ENCODE data around the gene AP2A1. TPM values are rescaled to one million over a fixed set of nuclear protein-coding genes. Genes with fewer than 3 reads are reported as not detected.

The AP2A1 gene
- total RNA-seq, 1 experiment from 2014 or later: 107 TPM

DNA sequence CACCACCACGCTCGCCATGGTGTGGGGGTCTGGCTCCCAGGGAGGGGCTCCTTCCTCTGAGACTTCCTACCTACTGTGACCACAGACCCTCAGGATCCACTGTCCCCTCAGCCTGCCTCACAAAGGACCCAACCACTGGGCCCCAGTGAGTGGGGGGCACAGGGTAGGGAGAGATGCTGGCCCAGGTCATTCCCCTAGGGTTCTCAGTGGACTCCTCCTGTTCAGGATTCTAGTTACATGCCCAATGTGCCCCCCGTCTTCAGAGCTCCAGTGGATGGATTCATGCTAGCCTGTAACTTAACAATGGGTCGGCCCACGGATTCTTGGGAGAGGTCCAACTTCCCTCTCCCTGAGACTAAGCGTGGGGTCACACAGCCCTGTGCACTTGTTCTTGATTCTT lies 3.6 kb upstream of the AP2A1 start, which contains the start of gene TSKS:
TSS of gene TSKS (minus strand) at position 77 of the 400 bp plus-strand sequence. CDS start at position 18, 59 bp downstream.
- H3K4me3 Mint-ChIP-seq (ENCODE audit: unreplicated experiment): no peak within 1 kb of the TSS
- peaks cover 36% of the 10 kb centered on the region for H3K36me3 Mint-ChIP-seq (ENCODE audit: insufficient read depth, unreplicated experiment)
- no peak for DNase-seq
- intact Hi-C loops (cut with micrococcal nuclease; ENCODE audit: unreplicated experiment): no loop called here
- Histone ChIP-seq H3K36me3 (ENCODE audit: control insufficient read depth, insufficient read depth, low read length) (no peaks in the 10 kb centered on the region), H3K4me3 (ENCODE audit: low read depth, low read length) (no peak within 1 kb of the TSS), H3K4me1 (peaks cover 17% of the 10 kb centered on the region), H3K9me3 (no peaks in the 10 kb centered on the region), H3K27me3 (replicated peaks; ENCODE audit: control insufficient read depth, insufficient read depth, low read length) (no peaks in the 10 kb centered on the region)
- peaks cover 23% of the 10 kb centered on the region for H3K4me1 Mint-ChIP-seq (ENCODE audit: low read depth, unreplicated experiment)
- no TSS peak for BruUV-seq (replicated peaks)
- CTCF ChIA-PET: no interaction called here
- H3K9me3 Mint-ChIP-seq (ENCODE audit: unreplicated experiment): no peaks in the 10 kb centered on the region
- peak within 1 kb of the TSS; percentile 62 for H3K27ac Mint-ChIP-seq (ENCODE audit: unreplicated experiment)
- TF ChIP-seq, protein P1, sequence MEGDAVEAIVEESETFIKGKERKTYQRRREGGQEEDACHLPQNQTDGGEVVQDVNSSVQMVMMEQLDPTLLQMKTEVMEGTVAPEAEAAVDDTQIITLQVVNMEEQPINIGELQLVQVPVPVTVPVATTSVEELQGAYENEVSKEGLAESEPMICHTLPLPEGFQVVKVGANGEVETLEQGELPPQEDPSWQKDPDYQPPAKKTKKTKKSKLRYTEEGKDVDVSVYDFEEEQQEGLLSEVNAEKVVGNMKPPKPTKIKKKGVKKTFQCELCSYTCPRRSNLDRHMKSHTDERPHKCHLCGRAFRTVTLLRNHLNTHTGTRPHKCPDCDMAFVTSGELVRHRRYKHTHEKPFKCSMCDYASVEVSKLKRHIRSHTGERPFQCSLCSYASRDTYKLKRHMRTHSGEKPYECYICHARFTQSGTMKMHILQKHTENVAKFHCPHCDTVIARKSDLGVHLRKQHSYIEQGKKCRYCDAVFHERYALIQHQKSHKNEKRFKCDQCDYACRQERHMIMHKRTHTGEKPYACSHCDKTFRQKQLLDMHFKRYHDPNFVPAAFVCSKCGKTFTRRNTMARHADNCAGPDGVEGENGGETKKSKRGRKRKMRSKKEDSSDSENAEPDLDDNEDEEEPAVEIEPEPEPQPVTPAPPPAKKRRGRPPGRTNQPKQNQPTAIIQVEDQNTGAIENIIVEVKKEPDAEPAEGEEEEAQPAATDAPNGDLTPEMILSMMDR (IDR thresholded peaks at IDR 0.05; ENCODE audit: insufficient read depth in 1 of 2, low read depth in 1 of 2, low read length in 1 of 2, severe bottlenecking in 1 of 2, unreplicated experiment in 1 of 2): no peak
- no peaks in the 10 kb centered on the region for H3K27me3 Mint-ChIP-seq (ENCODE audit: insufficient read depth, unreplicated experiment)
- POLR2A ChIA-PET: no interaction called here

DNA sequence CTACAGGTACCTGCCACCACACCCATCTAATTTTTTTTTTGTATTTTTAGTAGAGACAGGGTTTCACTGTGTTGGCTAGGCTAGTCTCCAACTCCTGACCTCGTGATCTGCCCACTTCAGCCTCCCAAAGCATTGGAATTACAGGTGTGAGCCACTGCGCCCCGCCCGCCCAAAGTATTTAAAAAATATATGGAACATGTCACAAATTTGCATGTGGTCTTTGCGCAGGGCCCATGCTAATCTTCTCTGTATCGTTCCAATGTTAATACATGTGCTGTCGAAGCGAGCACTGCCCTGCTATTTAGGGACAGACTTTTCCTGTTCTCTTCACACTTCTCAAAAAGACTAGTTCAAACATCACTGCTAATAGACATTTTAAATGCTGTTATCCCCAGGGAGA lies 2.5 kb upstream of the AP2A1 start:
- Histone ChIP-seq H3K4me3 (ENCODE audit: low read depth, low read length) (no peak overlapping the region), H3K36me3 (ENCODE audit: control insufficient read depth, insufficient read depth, low read length) (no peaks in the 10 kb centered on the region), H3K9me3 (no peaks in the 10 kb centered on the region), H3K4me1 (peaks cover 17% of the 10 kb centered on the region), H3K27me3 (replicated peaks; ENCODE audit: control insufficient read depth, insufficient read depth, low read length) (no peaks in the 10 kb centered on the region)
- intact Hi-C loops (cut with micrococcal nuclease; ENCODE audit: unreplicated experiment): no loop called here
- ChIA-PET CTCF (interaction anchor here (0.6 to 0.7 kb wide), 3 partner anchors 44 to 653 kb away, joined by 3 read pairs; no protein-coding TSS in a partner anchor), POLR2A (no interaction called here)
- Mint-ChIP-seq H3K9me3 (ENCODE audit: unreplicated experiment) (no peaks in the 10 kb centered on the region), H3K27me3 (ENCODE audit: insufficient read depth, unreplicated experiment) (no peaks in the 10 kb centered on the region), H3K4me1 (ENCODE audit: low read depth, unreplicated experiment) (peaks cover 27% of the 10 kb centered on the region), H3K27ac (ENCODE audit: unreplicated experiment) (peak overlapping the region; percentile 78), H3K4me3 (ENCODE audit: unreplicated experiment) (no peak overlapping the region), H3K36me3 (ENCODE audit: insufficient read depth, unreplicated experiment) (peaks cover 36% of the 10 kb centered on the region)
- DNase-seq: no peak
- TF ChIP-seq, protein P1 (IDR thresholded peaks at IDR 0.05; ENCODE audit: insufficient read depth in 1 of 2, low read depth in 1 of 2, low read length in 1 of 2, severe bottlenecking in 1 of 2, unreplicated experiment in 1 of 2): no peak
- no TSS peak for BruUV-seq (replicated peaks)

- peak; percentile 100 for DNase-seq
- H3K4me1 ChIP-seq: peaks cover 17% of the 10 kb centered on the region
- Mint-ChIP-seq H3K27me3 (ENCODE audit: insufficient read depth, unreplicated experiment) (no peaks in the 10 kb centered on the region), H3K4me3 (ENCODE audit: unreplicated experiment) (peak overlapping the region; percentile 86), H3K36me3 (ENCODE audit: insufficient read depth, unreplicated experiment) (peaks cover 31% of the 10 kb centered on the region), H3K9me3 (ENCODE audit: unreplicated experiment) (no peaks in the 10 kb centered on the region), H3K4me1 (ENCODE audit: low read depth, unreplicated experiment) (peaks cover 24% of the 10 kb centered on the region), H3K27ac (ENCODE audit: unreplicated experiment) (peak overlapping the region; percentile 78)
- H3K4me3 ChIP-seq (ENCODE audit: low read depth, low read length): peak overlapping the region; percentile 44
- H3K27me3 ChIP-seq (replicated peaks; ENCODE audit: control insufficient read depth, insufficient read depth, low read length): no peaks in the 10 kb centered on the region
- intact Hi-C loops (cut with micrococcal nuclease; ENCODE audit: unreplicated experiment): loop anchor here (1.0 to 5.0 kb wide), 6 partner anchors 43 to 125 kb away; partner anchors contain the start of genes AKT1S1, PRMT1, PTOV1 and RRAS
- ChIA-PET POLR2A (interaction anchor here (0.5 to 1.3 kb wide), 26 partner anchors 15 to 562 kb away, joined by 3 to 13 read pairs (median 4); partner anchors contain the start of genes AKT1S1, ALDH16A1, ATF5 and NUP62), CTCF (interaction anchor here (0.6 to 1.5 kb wide), 9 partner anchors 19 to 959 kb away, joined by 3 to 8 read pairs (median 4); partner anchors contain the start of genes NTF4 and PRMT1)
- TF ChIP-seq, protein P1 (IDR thresholded peaks at IDR 0.05; ENCODE audit: insufficient read depth in 1 of 2, low read depth in 1 of 2, low read length in 1 of 2, severe bottlenecking in 1 of 2, unreplicated experiment in 1 of 2): no peak
- no peaks in the 10 kb centered on the region for H3K36me3 ChIP-seq (ENCODE audit: control insufficient read depth, insufficient read depth, low read length)
- H3K9me3 ChIP-seq: no peaks in the 10 kb centered on the region
- BruUV-seq (replicated peaks): TSS peak; percentile 100
Observed at GRCh38 chr19:49766007-49766929, 533 bp upstream of the AP2A1 start.
